Liver (tissue), 9 donors: ENCODE data around the gene TWF2. TPM values are rescaled to one million over a fixed set of nuclear protein-coding genes. Genes with fewer than 3 reads are reported as not detected.

Experiments
- DNase-seq: peaks from one replicate; pipeline ENCODE4 v3.0.0-alpha.2; 2017; ENCODE audit warnings: low spot score
- H3K27ac ChIP-seq, 2 donors: one replicate each; pipeline ENCODE4 v1.7.0; 2013; ENCODE audit warnings: inconsistent platforms in 2 of 2, low read length in 2 of 2, control low read depth in 1 of 2, low read depth in 1 of 2, mild to moderate bottlenecking in 1 of 2
- H3K27me3 ChIP-seq, 4 donors: one replicate each; pipeline versions ENCODE4 v1.6.1 to v1.7.0; 2013; ENCODE audit warnings: low read length in 3 of 4, inconsistent platforms in 1 of 4, mild to moderate bottlenecking in 1 of 4, moderate library complexity in 1 of 4; ENCODE audit not compliant: control insufficient read depth in 4 of 4, insufficient read depth in 4 of 4
- H3K36me3 ChIP-seq, 4 donors: one replicate each; pipeline versions ENCODE4 v1.6.1 to v1.7.0; 2013; ENCODE audit warnings: low read length in 3 of 4, mild to moderate bottlenecking in 3 of 4, low read depth in 1 of 4, moderate library complexity in 1 of 4; ENCODE audit not compliant: control insufficient read depth in 4 of 4, insufficient read depth in 3 of 4
- H3K4me1 ChIP-seq, 4 donors: one replicate each; pipeline versions ENCODE4 v1.6.1 to v1.7.0; 2013; ENCODE audit warnings: low read length in 3 of 4, mild to moderate bottlenecking in 3 of 4, moderate library complexity in 1 of 4; ENCODE audit not compliant: control insufficient read depth in 4 of 4, insufficient read depth in 4 of 4
- H3K4me3 ChIP-seq, 3 donors: one replicate each; pipeline versions ENCODE4 v1.6.1 to v1.7.0; 2013; ENCODE audit warnings: low read length in 3 of 3, control low read depth in 1 of 3, low read depth in 1 of 3, mild to moderate bottlenecking in 1 of 3
- H3K9ac ChIP-seq, 2 donors: one replicate each; pipeline ENCODE4 v1.7.0; 2013; ENCODE audit warnings: low read length in 2 of 2, mild to moderate bottlenecking in 2 of 2, moderate library complexity in 2 of 2, control low read depth in 1 of 2, low read depth in 1 of 2
- H3K9me3 ChIP-seq, 4 donors: one replicate each; pipeline versions ENCODE4 v1.6.1 to v1.7.0; 2013; ENCODE audit warnings: low read length in 3 of 4; ENCODE audit not compliant: control insufficient read depth in 4 of 4
- EGR1 ChIP-seq, 2 donors: IDR thresholded peaks; 2 replicates each; pipeline ENCODE4 v1.6.1; 2016 to 2018; ENCODE audit warnings: antibody characterized with exemption in 2 of 2, low read depth in 2 of 2
- FOXA1 ChIP-seq: IDR thresholded peaks from 2 replicates; pipeline ENCODE4 v1.6.1; 2016; ENCODE audit warnings: antibody characterized with exemption
- FOXA2 ChIP-seq: IDR thresholded peaks from 2 replicates; pipeline ENCODE4 v1.6.1; 2016; ENCODE audit warnings: antibody characterized with exemption
- GABPA ChIP-seq, 2 donors: IDR thresholded peaks in 1 of 2; conservative IDR thresholded peaks in 1 of 2; 2 replicates each; pipeline ENCODE4 v1.6.1; 2016; ENCODE audit warnings: antibody characterized with exemption in 2 of 2, mild to moderate bottlenecking in 1 of 2, moderate library complexity in 1 of 2
- HNF4A ChIP-seq, 2 donors: conservative IDR thresholded peaks; 2 replicates each; pipeline ENCODE4 v1.6.1; 2016; ENCODE audit warnings: antibody characterized with exemption in 2 of 2, mild to moderate bottlenecking in 2 of 2
- HNF4G ChIP-seq: IDR thresholded peaks from 2 replicates; pipeline ENCODE4 v1.6.1; 2016; ENCODE audit warnings: antibody characterized with exemption
- JUND ChIP-seq, 2 donors: IDR thresholded peaks; 2 replicates each; pipeline ENCODE4 v1.6.1; 2016; ENCODE audit warnings: antibody characterized with exemption in 2 of 2
- NR2F2 ChIP-seq: IDR thresholded peaks from 2 replicates; pipeline ENCODE4 v1.6.1; 2016; ENCODE audit warnings: antibody characterized with exemption
- RAD21 ChIP-seq, 2 donors: IDR thresholded peaks; 2 replicates each; pipeline ENCODE4 v1.6.1; 2016; ENCODE audit warnings: antibody characterized with exemption in 2 of 2, mild to moderate bottlenecking in 2 of 2
- RXRA ChIP-seq, 2 donors: IDR thresholded peaks; 2 replicates each; pipeline ENCODE4 v1.6.1; 2017 to 2018; ENCODE audit warnings: antibody characterized with exemption in 2 of 2, mild to moderate bottlenecking in 1 of 2
- SP1 ChIP-seq: IDR thresholded peaks from 2 replicates; pipeline ENCODE4 v1.6.1; 2018; ENCODE audit warnings: antibody characterized with exemption, mild to moderate bottlenecking
- TAF1 ChIP-seq: conservative IDR thresholded peaks from 2 replicates; pipeline ENCODE4 v1.6.1; 2016; ENCODE audit warnings: antibody characterized with exemption, mild to moderate bottlenecking
- YY1 ChIP-seq: IDR thresholded peaks from 2 replicates; pipeline ENCODE4 v1.6.1; 2016; ENCODE audit warnings: antibody characterized with exemption, mild to moderate bottlenecking
- WGBS: extraction: QIAGEN DNeasy Blood & Tissue Kit; methylation state at CpG from one replicate; pipeline ENCODE4 v1.1.7; 2013; 5-methylcytosine and 5-hydroxymethylcytosine counted together
- polyA plus RNA-seq, 2 donors: library from polyadenylated mRNA; stranded (reverse) in 1 of 2; unstranded in 1 of 2; fragments of 200-250 nt in 1 of 2; fragments of >200 nt in 1 of 2; fragmentation: Nextera tagmentation in 1 of 2; extraction: Ambion mirVana in 1 of 2; gene quantifications; one replicate each; pipeline versions ENCODE4 v1.2.1 to v1.2.3, GENCODE V29; 2013 to 2015
- total RNA-seq, 2 donors: library from RNA; depleted of rRNA; stranded (reverse); fragments of >200 nt; gene quantifications; one replicate each; pipeline ENCODE4 v1.2.3, GENCODE V29; 2014
- TF ChIP-seq, protein P1 (sequence below): IDR thresholded peaks from 2 replicates; pipeline ENCODE4 v1.6.1; 2016; ENCODE audit warnings: antibody characterized with exemption
- TF ChIP-seq, protein P2 (sequence below): fragments of 150-350 bp; IDR thresholded peaks from 2 replicates; pipeline ENCODE4 v1.5.1; 2017; ENCODE audit warnings: improper control_type of control experiment, low read depth, low read length; ENCODE audit not compliant: missing input control
- TF ChIP-seq, protein P3 (sequence below): IDR thresholded peaks from 2 replicates; pipeline ENCODE4 v1.6.1; 2016; ENCODE audit warnings: antibody characterized with exemption, mild to moderate bottlenecking
- TF ChIP-seq, protein P4 (sequence below): IDR thresholded peaks from 2 replicates; pipeline ENCODE4 v1.6.1; 2016; ENCODE audit warnings: antibody characterized with exemption
- donor health status: healthy.
- donor health status: healthy.
- donor health status: healthy.
- donor health status: healthy.
- donor health status: healthy.

Gene TWF2
- total and polyA plus RNA-seq, 4 donors = 12.0 to 26.3 (median 17.6) TPM

DNA sequence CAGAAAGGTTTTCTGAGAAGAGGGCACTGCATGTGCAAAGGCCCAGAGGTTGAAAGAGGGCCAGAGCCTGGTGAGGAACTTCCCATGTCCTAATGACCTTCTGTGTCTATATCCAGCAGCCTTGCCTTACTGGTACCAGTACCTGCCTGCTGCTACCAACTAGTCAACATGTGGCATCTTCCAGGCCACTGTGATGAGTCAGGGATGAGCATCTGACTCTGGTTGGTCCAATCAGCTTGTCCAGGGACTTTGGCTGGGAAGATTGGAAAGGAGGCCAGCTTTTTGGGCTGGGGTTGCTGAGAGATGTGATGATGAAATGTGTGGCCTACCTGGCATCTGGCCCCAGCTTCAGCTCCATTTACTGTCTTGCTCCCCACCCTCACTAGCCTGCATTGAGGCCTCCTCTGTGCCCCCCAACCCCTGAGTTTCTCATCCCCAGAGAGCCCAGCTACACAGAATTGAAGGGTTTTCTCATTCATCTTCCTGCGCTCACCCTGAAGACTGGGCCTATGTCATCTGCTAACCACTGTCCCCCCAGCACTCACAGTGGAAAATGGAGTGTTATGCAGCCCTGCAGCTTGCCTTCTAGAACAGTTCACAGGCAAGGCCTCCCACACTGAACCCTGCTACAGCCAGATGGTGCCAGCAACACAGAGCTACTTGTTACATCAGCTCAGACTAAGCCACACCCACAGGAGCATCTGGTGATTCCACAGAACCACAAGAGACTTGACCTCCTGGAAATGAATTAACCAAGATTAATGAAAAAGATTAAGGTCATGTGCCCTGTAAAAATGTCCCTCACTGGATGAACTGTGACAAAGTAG is 1.3 kb upstream of the TWF2 start:
- H3K9ac ChIP-seq = no peak overlapping the region
- H3K27me3 ChIP-seq = no peaks in the 10 kb centered on the region
- WGBS = 100% methylated on average over 1 of the region's 1 CpG
- no peaks in the 10 kb centered on the region for H3K36me3 ChIP-seq
- no peak overlapping the region for H3K4me3 ChIP-seq
- H3K27ac ChIP-seq = peak overlapping the region; percentile 47
- DNase-seq = no peak
- TF ChIP-seq FOXA2 (peak; percentile 39), RAD21 (IDR thresholded peaks at IDR 0.05) (peak in 1 of 2 donors; percentile 17), GABPA (IDR thresholded peaks at IDR 0.05 in 1 of 2, conservative IDR thresholded peaks at IDR 0.05 in 1 of 2) (no peak), RXRA (IDR thresholded peaks at IDR 0.05) (peak in 1 of 2 donors; percentile 43), HNF4A (conservative IDR thresholded peaks at IDR 0.05) (peak; percentile 24 to 51), JUND (IDR thresholded peaks at IDR 0.05) (peak in 1 of 2 donors; percentile 90), NR2F2 (peak; percentile 17), SP1 (peak; percentile 44), TAF1 (no peak)
- TF ChIP-seq, protein P1, sequence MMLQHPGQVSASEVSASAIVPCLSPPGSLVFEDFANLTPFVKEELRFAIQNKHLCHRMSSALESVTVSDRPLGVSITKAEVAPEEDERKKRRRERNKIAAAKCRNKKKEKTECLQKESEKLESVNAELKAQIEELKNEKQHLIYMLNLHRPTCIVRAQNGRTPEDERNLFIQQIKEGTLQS = peak; percentile 76
- TF ChIP-seq, protein P2, sequence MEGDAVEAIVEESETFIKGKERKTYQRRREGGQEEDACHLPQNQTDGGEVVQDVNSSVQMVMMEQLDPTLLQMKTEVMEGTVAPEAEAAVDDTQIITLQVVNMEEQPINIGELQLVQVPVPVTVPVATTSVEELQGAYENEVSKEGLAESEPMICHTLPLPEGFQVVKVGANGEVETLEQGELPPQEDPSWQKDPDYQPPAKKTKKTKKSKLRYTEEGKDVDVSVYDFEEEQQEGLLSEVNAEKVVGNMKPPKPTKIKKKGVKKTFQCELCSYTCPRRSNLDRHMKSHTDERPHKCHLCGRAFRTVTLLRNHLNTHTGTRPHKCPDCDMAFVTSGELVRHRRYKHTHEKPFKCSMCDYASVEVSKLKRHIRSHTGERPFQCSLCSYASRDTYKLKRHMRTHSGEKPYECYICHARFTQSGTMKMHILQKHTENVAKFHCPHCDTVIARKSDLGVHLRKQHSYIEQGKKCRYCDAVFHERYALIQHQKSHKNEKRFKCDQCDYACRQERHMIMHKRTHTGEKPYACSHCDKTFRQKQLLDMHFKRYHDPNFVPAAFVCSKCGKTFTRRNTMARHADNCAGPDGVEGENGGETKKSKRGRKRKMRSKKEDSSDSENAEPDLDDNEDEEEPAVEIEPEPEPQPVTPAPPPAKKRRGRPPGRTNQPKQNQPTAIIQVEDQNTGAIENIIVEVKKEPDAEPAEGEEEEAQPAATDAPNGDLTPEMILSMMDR = no peak
- TF ChIP-seq, protein P3, sequence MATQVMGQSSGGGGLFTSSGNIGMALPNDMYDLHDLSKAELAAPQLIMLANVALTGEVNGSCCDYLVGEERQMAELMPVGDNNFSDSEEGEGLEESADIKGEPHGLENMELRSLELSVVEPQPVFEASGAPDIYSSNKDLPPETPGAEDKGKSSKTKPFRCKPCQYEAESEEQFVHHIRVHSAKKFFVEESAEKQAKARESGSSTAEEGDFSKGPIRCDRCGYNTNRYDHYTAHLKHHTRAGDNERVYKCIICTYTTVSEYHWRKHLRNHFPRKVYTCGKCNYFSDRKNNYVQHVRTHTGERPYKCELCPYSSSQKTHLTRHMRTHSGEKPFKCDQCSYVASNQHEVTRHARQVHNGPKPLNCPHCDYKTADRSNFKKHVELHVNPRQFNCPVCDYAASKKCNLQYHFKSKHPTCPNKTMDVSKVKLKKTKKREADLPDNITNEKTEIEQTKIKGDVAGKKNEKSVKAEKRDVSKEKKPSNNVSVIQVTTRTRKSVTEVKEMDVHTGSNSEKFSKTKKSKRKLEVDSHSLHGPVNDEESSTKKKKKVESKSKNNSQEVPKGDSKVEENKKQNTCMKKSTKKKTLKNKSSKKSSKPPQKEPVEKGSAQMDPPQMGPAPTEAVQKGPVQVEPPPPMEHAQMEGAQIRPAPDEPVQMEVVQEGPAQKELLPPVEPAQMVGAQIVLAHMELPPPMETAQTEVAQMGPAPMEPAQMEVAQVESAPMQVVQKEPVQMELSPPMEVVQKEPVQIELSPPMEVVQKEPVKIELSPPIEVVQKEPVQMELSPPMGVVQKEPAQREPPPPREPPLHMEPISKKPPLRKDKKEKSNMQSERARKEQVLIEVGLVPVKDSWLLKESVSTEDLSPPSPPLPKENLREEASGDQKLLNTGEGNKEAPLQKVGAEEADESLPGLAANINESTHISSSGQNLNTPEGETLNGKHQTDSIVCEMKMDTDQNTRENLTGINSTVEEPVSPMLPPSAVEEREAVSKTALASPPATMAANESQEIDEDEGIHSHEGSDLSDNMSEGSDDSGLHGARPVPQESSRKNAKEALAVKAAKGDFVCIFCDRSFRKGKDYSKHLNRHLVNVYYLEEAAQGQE = peak; percentile 12
- H3K9me3 ChIP-seq = no peaks in the 10 kb centered on the region
- peaks cover 11 to 52% (median 29%) of the 10 kb centered on the region in 4 donors for H3K4me1 ChIP-seq

DNA sequence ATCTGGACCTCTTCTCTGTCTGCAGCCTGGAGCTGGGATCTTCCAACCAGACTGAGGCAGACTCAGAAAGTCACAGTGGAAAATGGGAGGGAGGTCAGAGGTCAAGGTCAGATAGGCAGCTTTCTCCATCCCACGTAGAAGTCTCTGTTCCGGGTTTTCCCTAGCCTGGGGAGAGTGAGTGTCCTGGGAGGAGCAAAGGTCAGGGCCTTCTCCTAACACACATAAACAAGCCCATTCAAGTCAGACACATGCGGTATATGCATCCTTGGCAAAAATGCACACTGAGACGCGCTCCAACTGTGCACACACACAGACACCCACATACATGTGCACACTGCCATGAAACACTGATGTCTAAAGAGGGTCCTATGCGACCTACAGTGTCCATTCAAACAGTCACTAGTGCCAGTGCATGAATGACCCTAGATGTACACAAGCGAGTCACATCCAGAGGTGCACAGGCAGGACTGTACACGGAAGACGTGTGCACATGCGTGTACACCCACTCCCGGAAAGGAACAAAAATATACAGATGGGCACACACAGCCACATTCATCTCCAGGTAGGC is 681 bp downstream of the TWF2 start:
- no peaks in the 10 kb centered on the region for H3K27me3 ChIP-seq
- H3K9me3 ChIP-seq = no peaks in the 10 kb centered on the region
- H3K27ac ChIP-seq = peak overlapping the region; percentile 88 to 90
- H3K9ac ChIP-seq = peak overlapping the region; percentile 29 to 55
- no peaks in the 10 kb centered on the region for H3K36me3 ChIP-seq
- 11% methylated on average over 11 of the region's 11 CpGs for WGBS
- H3K4me1 ChIP-seq = peaks cover 17 to 66% (median 45%) of the 10 kb centered on the region in 4 donors
- H3K4me3 ChIP-seq = peak overlapping the region; percentile 65 to 82 (median 72)
- no peak for DNase-seq
- TF ChIP-seq YY1 (peak; percentile 28), GABPA (IDR thresholded peaks at IDR 0.05 in 1 of 2, conservative IDR thresholded peaks at IDR 0.05 in 1 of 2) (peak in 1 of 2 donors; percentile 20), HNF4G (peak; percentile 5), HNF4A (conservative IDR thresholded peaks at IDR 0.05) (peak; percentile 77 to 84), SP1 (peak; percentile 58), JUND (IDR thresholded peaks at IDR 0.05) (peak in 1 of 2 donors; percentile 87), EGR1 (IDR thresholded peaks at IDR 0.05; ENCODE audit: low read depth in 2 of 2) (no peak), RXRA (IDR thresholded peaks at IDR 0.05) (peak; percentile 79 to 80), FOXA1 (no peak), NR2F2 (peak; percentile 98), FOXA2 (peak; percentile 7)
- TF ChIP-seq, protein P1 = no peak
- TF ChIP-seq, protein P2 = no peak
- TF ChIP-seq, protein P4, sequence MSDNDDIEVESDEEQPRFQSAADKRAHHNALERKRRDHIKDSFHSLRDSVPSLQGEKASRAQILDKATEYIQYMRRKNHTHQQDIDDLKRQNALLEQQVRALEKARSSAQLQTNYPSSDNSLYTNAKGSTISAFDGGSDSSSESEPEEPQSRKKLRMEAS = no peak
- TF ChIP-seq, protein P3 = peak; percentile 19
